Spleen (tissue), 13 donors: Measurements from ENCODE around the gene CRYM. TPM values are rescaled to one million over a fixed set of nuclear protein-coding genes. Genes with fewer than 3 reads are reported as not detected.
"Not testable (repeated sequence)": the region's sequence is repeated elsewhere in the genome, so short reads cannot be mapped to it uniquely, and the experiment has no call there.

Source experiments
- DNase-seq: peaks from one replicate; pipeline ENCODE4 v3.0.0-alpha.2; 2020
- H3K27ac ChIP-seq, 8 donors: fragments of 200-600 bp; sonication (generic) in 7 of 8; 1 replicate in 4 of 8; 2 replicates in 4 of 8; pipeline versions ENCODE4 v1.5.0 to v1.8.0; 2016 to 2021; ENCODE audit warnings: inconsistent platforms in 4 of 8, mild to moderate bottlenecking in 4 of 8, moderate library complexity in 1 of 8
- H3K27me3 ChIP-seq, 7 donors: fragments of 200-600 bp; sonication (generic) in 6 of 7; replicated peaks in 1 of 7; 1 replicate in 4 of 7; 2 replicates in 3 of 7; pipeline versions ENCODE4 v1.5.0 to v1.8.0; 2016 to 2021; ENCODE audit warnings: inconsistent platforms in 3 of 7, mild to moderate bottlenecking in 1 of 7
- H3K36me3 ChIP-seq, 6 donors: fragments of 200-600 bp; sonication (generic) in 5 of 6; 1 replicate in 4 of 6; 2 replicates in 2 of 6; pipeline versions ENCODE4 v1.5.0 to v1.8.0; 2016 to 2021; ENCODE audit warnings: inconsistent platforms in 2 of 6
- H3K4me1 ChIP-seq, 6 donors: fragments of 200-600 bp; sonication (generic) in 5 of 6; 1 replicate in 3 of 6; 2 replicates in 3 of 6; pipeline versions ENCODE4 v1.5.0 to v1.8.0; 2016 to 2021; ENCODE audit warnings: inconsistent platforms in 3 of 6
- H3K4me3 ChIP-seq, 8 donors: fragments of 200-600 bp; sonication (generic) in 7 of 8; 1 replicate in 4 of 8; 2 replicates in 4 of 8; pipeline versions ENCODE4 v1.5.0 to v1.8.0; 2016 to 2021; ENCODE audit warnings: inconsistent platforms in 4 of 8, mild to moderate bottlenecking in 4 of 8, moderate library complexity in 2 of 8
- H3K9me3 ChIP-seq, 8 donors: fragments of 200-600 bp; sonication (generic) in 7 of 8; 1 replicate in 4 of 8; 2 replicates in 4 of 8; pipeline versions ENCODE4 v1.5.0 to v1.8.0; 2016 to 2021; ENCODE audit warnings: inconsistent platforms in 4 of 8
- CTCF ChIP-seq, 11 experiments: fragments of 200-600 bp in 7 of 11; fragments of 450-650 bp in 4 of 11; sonication (generic) in 4 of 11; IDR thresholded peaks in 8 of 11; conservative IDR thresholded peaks in 3 of 11; 1 replicate in 7 of 11; 2 replicates in 4 of 11; pipeline versions ENCODE4 v1.4.0 to v1.8.0; 2016 to 2021; ENCODE audit warnings: antibody characterized with exemption in 11 of 11, inconsistent platforms in 4 of 11, mild to moderate bottlenecking in 1 of 11
- POLR2A ChIP-seq, 3 donors: fragments of 450-650 bp; IDR thresholded peaks; one replicate each; pipeline ENCODE4 v1.5.1; 2017; ENCODE audit warnings: antibody characterized with exemption in 3 of 3, mild to moderate bottlenecking in 1 of 3
- POLR2AphosphoS5 ChIP-seq, 3 donors: sonication (generic); formaldehyde crosslinking; IDR thresholded peaks; one replicate each; pipeline ENCODE4 v1.5.1; 2017; ENCODE audit warnings: antibody characterized with exemption in 3 of 3
- WGBS, 5 donors: extraction: QIAGEN DNeasy Blood & Tissue Kit in 3 of 5; methylation state at CpG; one replicate each; pipeline versions ENCODE4 v1.1.5 to v1.1.7; 2013 to 2018; 5-methylcytosine and 5-hydroxymethylcytosine counted together
- intact Hi-C: fragments of 100-400 bp; cut with DNase I; formaldehyde crosslinking; loops from one replicate; pipeline ENCODE4 v1.15.0; 2023; ENCODE audit warnings: low total_unique reads
- long read RNA-seq, 2 donors: transcript quantifications; one replicate each; lab custom pipeline, GENCODE V29; 2026
- polyA plus RNA-seq, 3 donors: library from polyadenylated mRNA; stranded (reverse); fragments of 200-250 nt; gene quantifications; one replicate each; pipeline ENCODE4 v1.2.1, GENCODE V29; 2013
- total RNA-seq, 7 donors: library from RNA; depleted of rRNA in 3 of 7; stranded (reverse); fragments of >200 nt in 3 of 7; fragmentation: NEBNext Ultra II Directional in 4 of 7; extraction: Animal tissue kit (Norgen Biotek cat#: 25700) in 4 of 7; gene quantifications; one replicate each; pipeline versions ENCODE4 v1.1.0 to v1.2.1, GENCODE V29; 2016 to 2021
- donor health status: healthy with polysubstance abuse.
- donor health status: DM: no; HTN: no; CAD: no; lungs with moderate emphysema.
- donor health status: DM: no; HTN: no; CAD: no.
- donor health status: Bipolar disorder and iron deficiency.
- donor health status: healthy.
- donor health status: DM: no; HTN: no; CAD: no.
- donor health status: DM: yes; HTN: yes; CAD: no.

The CRYM gene
- 1 to 10 TPM in 2 of 7 donors, under 1 TPM in 2, not detected in 3; 0.40 to 1.5 (median 0.93) TPM for total RNA-seq
- polyA plus RNA-seq, result under 1 TPM; 0.22 to 0.61 (median 0.26) TPM
- long read RNA-seq, donor 1, result 0 reads
- long read RNA-seq, donor 2, result 0 reads

GRCh38 chr16:21277927-21278706 lies at the start of gene CRYM:
Gene CRYM (minus strand): TSS chr16:21278290. CDS start chr16:21278251, 39 bp downstream.
- Histone ChIP-seq H3K27ac (no peak within 1 kb of the TSS), H3K27me3 (peaks cover 0 to 74% (median 26%) of the 10 kb centered on the region in 7 donors), H3K4me3 (peak within 1 kb of the TSS; percentile 5 to 62 (median 24)), H3K9me3 (peaks cover 0 to 5% (median 0%) of the 10 kb centered on the region in 8 donors), H3K36me3 (no peaks in the 10 kb centered on the region), H3K4me1 (peaks cover 6 to 23% (median 10%) of the 10 kb centered on the region in 6 donors)
- WGBS, 5 donors, result 1 to 4% (median 2%) methylated on average over 22 to 46 of the region's 46 CpGs
- TF ChIP-seq POLR2A (IDR thresholded peaks at IDR 0.05), result no peak
- TF ChIP-seq CTCF (IDR thresholded peaks at IDR 0.05 in 8 of 11, conservative IDR thresholded peaks at IDR 0.05 in 3 of 11), result peak; percentile 18 to 83 (median 63)
- TF ChIP-seq POLR2AphosphoS5 (IDR thresholded peaks at IDR 0.05), result peak in 2 of 3 donors; percentile 27 to 56
- intact Hi-C loops, result no loop called here
- DNase-seq, result peak; percentile 89

- no peaks in the 10 kb centered on the region for H3K4me1 ChIP-seq
- no peaks in the 10 kb centered on the region for H3K36me3 ChIP-seq
- H3K27ac ChIP-seq, result no peak overlapping the region
- DNase-seq, result no peak
- no peak for TF ChIP-seq POLR2AphosphoS5 (IDR thresholded peaks at IDR 0.05)
- TF ChIP-seq POLR2A (IDR thresholded peaks at IDR 0.05), result no peak
- no peak for TF ChIP-seq CTCF (IDR thresholded peaks at IDR 0.05 in 8 of 11, conservative IDR thresholded peaks at IDR 0.05 in 3 of 11)
- H3K27me3 ChIP-seq, result no peaks in the 10 kb centered on the region
- WGBS, 5 donors, result 88 to 95% (median 92%) methylated on average over 3 of the region's 3 CpGs
- intact Hi-C loops, result no loop called here
- no peak overlapping the region for H3K4me3 ChIP-seq
- H3K9me3 ChIP-seq, result peaks cover 0 to 20% (median 14%) of the 10 kb centered on the region in 8 donors
These were observed 49.0 kb upstream of the CRYM start for GRCh38 chr16:21327046-21327445.

- intact Hi-C loops, result no loop called here
- H3K27ac ChIP-seq, result no peak overlapping the region
- no peaks in the 10 kb centered on the region for H3K27me3 ChIP-seq
- H3K4me3 ChIP-seq, result no peak overlapping the region
- peaks cover 0 to 20% (median 14%) of the 10 kb centered on the region in 8 donors for H3K9me3 ChIP-seq
- no peaks in the 10 kb centered on the region for H3K36me3 ChIP-seq
- DNase-seq, result no peak
- WGBS, 5 donors, result 81 to 96% (median 89%) methylated on average over 2 of the region's 2 CpGs
- no peaks in the 10 kb centered on the region for H3K4me1 ChIP-seq
- TF ChIP-seq CTCF (IDR thresholded peaks at IDR 0.05 in 8 of 11, conservative IDR thresholded peaks at IDR 0.05 in 3 of 11) (no peak), POLR2AphosphoS5 (IDR thresholded peaks at IDR 0.05) (no peak), POLR2A (IDR thresholded peaks at IDR 0.05) (no peak)
These were observed 48.4 kb upstream of the CRYM start for GRCh38 chr16:21326459-21326858.

GRCh38 chr16:21324267-21324666 lies 46.2 kb upstream of the CRYM start:
- TF ChIP-seq CTCF (IDR thresholded peaks at IDR 0.05 in 8 of 11, conservative IDR thresholded peaks at IDR 0.05 in 3 of 11) (no peak), POLR2A (IDR thresholded peaks at IDR 0.05) (no peak), POLR2AphosphoS5 (IDR thresholded peaks at IDR 0.05) (no peak)
- Histone ChIP-seq H3K27me3 (no peaks in the 10 kb centered on the region), H3K4me3 (no peak overlapping the region), H3K9me3 (peaks cover 0 to 17% (median 13%) of the 10 kb centered on the region in 8 donors), H3K36me3 (no peaks in the 10 kb centered on the region), H3K27ac (no peak overlapping the region), H3K4me1 (no peaks in the 10 kb centered on the region)
- 81 to 91% (median 87%) methylated on average over 4 of the region's 4 CpGs for WGBS, 5 donors
- DNase-seq, result no peak
- intact Hi-C loops, result no loop called here

- intact Hi-C loops, result not testable (repeated sequence)
These were observed 44.2 kb upstream of the CRYM start for GRCh38 chr16:21322251-21322650.

More at GRCh38 chr16:21322251-21322650, 44.2 kb upstream of the CRYM start:
- H3K27ac ChIP-seq, DNase-seq, H3K36me3 ChIP-seq, H3K4me1 ChIP-seq, H3K4me3 ChIP-seq, H3K27me3 ChIP-seq, H3K9me3 ChIP-seq: not testable (repeated sequence)
- WGBS, 5 donors, result 82 to 96% (median 91%) methylated on average over 2 of the region's 2 CpGs
